GM18499 (cell line): ENCODE measurements around the gene RASGRP2.

ENCODE experiments used
- ATAC-seq: cut with Tn5 transposase; IDR thresholded peaks from one replicate; pipeline ENCODE4 v1.9.1; 2021; ENCODE audit warnings: moderate number of reproducible peaks; ENCODE audit not compliant: insufficient read depth, unreplicated experiment

The RASGRP2 gene

GRCh38 chr11:64743591-64744543, at the start of gene RASGRP2:
Gene RASGRP2, minus strand, starts transcription at chr11:64744142. Its CDS starts 1,276 bp downstream, at chr11:64742866.
- no peak for ATAC-seq

- no peak for ATAC-seq
Observed at GRCh38 chr11:64792482-64792881, 48.5 kb upstream of the RASGRP2 start.

GRCh38 chr11:64791781-64792291, 47.9 kb upstream of the RASGRP2 start:
- ATAC-seq = no peak

- ATAC-seq = no peak
Observed at GRCh38 chr11:64790205-64791095, 46.5 kb upstream of the RASGRP2 start.

GRCh38 chr11:64789331-64790204, 45.6 kb upstream of the RASGRP2 start:
- ATAC-seq = no peak

- no peak for ATAC-seq
Observed at GRCh38 chr11:64788321-64789215, 44.6 kb upstream of the RASGRP2 start.

GRCh38 chr11:64787526-64788320, 43.8 kb upstream of the RASGRP2 start:
- no peak for ATAC-seq

- ATAC-seq = no peak
Observed at GRCh38 chr11:64786308-64786707, 42.4 kb upstream of the RASGRP2 start.

- ATAC-seq = no peak
Observed at GRCh38 chr11:64784813-64785581, 41.1 kb upstream of the RASGRP2 start.

- peak; percentile 60 for ATAC-seq
Observed at GRCh38 chr11:64778473-64779298, 34.7 kb upstream of the RASGRP2 start, which contains the start of gene SF1. Gene SF1, minus strand, starts transcription at chr11:64778542. Its CDS starts 150 bp downstream, at chr11:64778392.

- no peak for ATAC-seq
Observed at GRCh38 chr11:64778223-64778472, 34.2 kb upstream of the RASGRP2 start.

- no peak for ATAC-seq
Observed at GRCh38 chr11:64777449-64778222, 33.7 kb upstream of the RASGRP2 start.

GRCh38 chr11:64776875-64777274, 32.9 kb upstream of the RASGRP2 start:
- no peak for ATAC-seq

- ATAC-seq = no peak
Observed at GRCh38 chr11:64776425-64776824, 32.5 kb upstream of the RASGRP2 start.

- no peak for ATAC-seq
Observed at GRCh38 chr11:64774144-64774543, 30.2 kb upstream of the RASGRP2 start.
